ENCODE results near the gene CST9L. TPM values are rescaled to one million over a fixed set of nuclear protein-coding genes. Genes with fewer than 3 reads are reported as not detected.

The CST9L gene
- total and polyA plus RNA-seq, 4 experiments from 2014 or later: not detected

- H3K9me3 Mint-ChIP-seq: peaks cover 0 to 2% (median 0%) of the 10 kb centered on the region in 8 donors
- peaks cover 5 to 7% of the 10 kb centered on the region in 2 donors for H3K27me3 Mint-ChIP-seq
- POLR2A ChIA-PET (ENCODE audit: partially characterized antibody): no interaction called here
Measured at GRCh38 chr20:23570178-23570760, 2.0 kb upstream of the CST9L start.

GRCh38 chr20:23569570-23569969 is 1.3 kb upstream of the CST9L start:
- POLR2A ChIA-PET (ENCODE audit: partially characterized antibody): no interaction called here
- Mint-ChIP-seq H3K4me3 (no peak overlapping the region), H3K27me3 (peaks cover 3 to 7% of the 10 kb centered on the region in 2 donors), H3K9me3 (peaks cover 0 to 5% (median 0%) of the 10 kb centered on the region in 8 donors), H3K4me1 (no peaks in the 10 kb centered on the region), H3K27ac (no peak overlapping the region), H3K36me3 (no peaks in the 10 kb centered on the region)
- no peaks in the 10 kb centered on the region for H3K9me3 ChIP-seq (ENCODE audit: control insufficient read depth in 1 of 2, low read length in 2 of 2)
- no peaks in the 10 kb centered on the region for H3K36me3 ChIP-seq (ENCODE audit: insufficient read depth, low read length)
- DNase-seq: no peak
- no peaks in the 10 kb centered on the region for H3K4me1 ChIP-seq (ENCODE audit: insufficient read depth, low read length)
- no peak overlapping the region for H3K27ac ChIP-seq (ENCODE audit: low read depth, low read length)
- H3K4me3 ChIP-seq (ENCODE audit: low read length in 2 of 2): no peak overlapping the region
- H3K27me3 ChIP-seq (ENCODE audit: insufficient read depth, low read length): no peaks in the 10 kb centered on the region
- CTCF ChIA-PET (ENCODE audit: partially characterized antibody): no interaction called here
- intact Hi-C loops (cut with micrococcal nuclease): no loop called here

More at GRCh38 chr20:23570178-23570760, 2.0 kb upstream of the CST9L start:
- no peaks in the 10 kb centered on the region for H3K9me3 ChIP-seq (ENCODE audit: control insufficient read depth in 1 of 2, low read length in 2 of 2)
- no peak overlapping the region for H3K4me3 ChIP-seq (ENCODE audit: low read length in 2 of 2)
- DNase-seq: no peak
- H3K27ac ChIP-seq (ENCODE audit: low read depth, low read length): no peak overlapping the region
- H3K27me3 ChIP-seq (ENCODE audit: insufficient read depth, low read length): no peaks in the 10 kb centered on the region
- Mint-ChIP-seq H3K4me3 (no peak overlapping the region), H3K36me3 (no peaks in the 10 kb centered on the region), H3K27ac (no peak overlapping the region), H3K4me1 (no peaks in the 10 kb centered on the region)
- CTCF ChIA-PET (ENCODE audit: partially characterized antibody): no interaction called here
- H3K36me3 ChIP-seq (ENCODE audit: insufficient read depth, low read length): no peaks in the 10 kb centered on the region
- intact Hi-C loops (cut with micrococcal nuclease): no loop called here
- no peaks in the 10 kb centered on the region for H3K4me1 ChIP-seq (ENCODE audit: insufficient read depth, low read length)

GRCh38 chr20:23568971-23569330 is 667 bp upstream of the CST9L start:
- no peak overlapping the region for H3K27ac ChIP-seq (ENCODE audit: low read depth, low read length)
- ChIA-PET POLR2A (ENCODE audit: partially characterized antibody) (no interaction called here), CTCF (ENCODE audit: partially characterized antibody) (no interaction called here)
- intact Hi-C loops (cut with micrococcal nuclease): no loop called here
- no peak overlapping the region for H3K4me3 Mint-ChIP-seq
- H3K27ac Mint-ChIP-seq: no peak overlapping the region
- H3K4me1 ChIP-seq (ENCODE audit: insufficient read depth, low read length): no peaks in the 10 kb centered on the region
- H3K9me3 Mint-ChIP-seq: peaks cover 0 to 4% (median 1%) of the 10 kb centered on the region in 8 donors
- H3K36me3 ChIP-seq (ENCODE audit: insufficient read depth, low read length): no peaks in the 10 kb centered on the region
- no peaks in the 10 kb centered on the region for H3K9me3 ChIP-seq (ENCODE audit: control insufficient read depth in 1 of 2, low read length in 2 of 2)
- H3K4me1 Mint-ChIP-seq: no peaks in the 10 kb centered on the region
- no peaks in the 10 kb centered on the region for H3K36me3 Mint-ChIP-seq
- DNase-seq: no peak
- H3K4me3 ChIP-seq (ENCODE audit: low read length in 2 of 2): no peak overlapping the region
- H3K27me3 ChIP-seq (ENCODE audit: insufficient read depth, low read length): no peaks in the 10 kb centered on the region
- peaks cover 3 to 7% of the 10 kb centered on the region in 2 donors for H3K27me3 Mint-ChIP-seq

GRCh38 chr20:23566199-23566932 is 1.9 kb downstream of the CST9L start:
- DNase-seq: no peak
- H3K27ac Mint-ChIP-seq: no peak overlapping the region
- no peaks in the 10 kb centered on the region for H3K9me3 ChIP-seq (ENCODE audit: control insufficient read depth in 1 of 2, low read length in 2 of 2)
- no peaks in the 10 kb centered on the region for H3K4me1 Mint-ChIP-seq
- ChIA-PET CTCF (ENCODE audit: partially characterized antibody) (no interaction called here), POLR2A (ENCODE audit: partially characterized antibody) (no interaction called here)
- H3K36me3 ChIP-seq (ENCODE audit: insufficient read depth, low read length): no peaks in the 10 kb centered on the region
- no peaks in the 10 kb centered on the region for H3K36me3 Mint-ChIP-seq
- no peak overlapping the region for H3K27ac ChIP-seq (ENCODE audit: low read depth, low read length)
- intact Hi-C loops (cut with micrococcal nuclease): no loop called here
- H3K4me3 Mint-ChIP-seq: no peak overlapping the region
- H3K4me1 ChIP-seq (ENCODE audit: insufficient read depth, low read length): no peaks in the 10 kb centered on the region
- no peak overlapping the region for H3K4me3 ChIP-seq (ENCODE audit: low read length in 2 of 2)
- H3K27me3 ChIP-seq (ENCODE audit: insufficient read depth, low read length): no peaks in the 10 kb centered on the region
- H3K27me3 Mint-ChIP-seq: peaks cover 4 to 7% of the 10 kb centered on the region in 2 donors
- H3K9me3 Mint-ChIP-seq: peaks cover 0 to 28% (median 19%) of the 10 kb centered on the region in 8 donors

- Histone ChIP-seq H3K9me3 (ENCODE audit: control insufficient read depth in 1 of 2, low read length in 2 of 2) (no peaks in the 10 kb centered on the region), H3K36me3 (ENCODE audit: insufficient read depth, low read length) (no peaks in the 10 kb centered on the region), H3K27me3 (ENCODE audit: insufficient read depth, low read length) (no peaks in the 10 kb centered on the region), H3K4me3 (ENCODE audit: low read length in 2 of 2) (no peak overlapping the region), H3K4me1 (ENCODE audit: insufficient read depth, low read length) (no peaks in the 10 kb centered on the region), H3K27ac (ENCODE audit: low read depth, low read length) (no peak overlapping the region)
- intact Hi-C loops (cut with micrococcal nuclease): no loop called here
- CTCF ChIA-PET (ENCODE audit: partially characterized antibody): no interaction called here
- no peak for DNase-seq
- H3K27ac Mint-ChIP-seq: no peak overlapping the region
- H3K9me3 Mint-ChIP-seq: peaks cover 0 to 35% (median 23%) of the 10 kb centered on the region in 8 donors
- H3K4me3 Mint-ChIP-seq: no peak overlapping the region
- H3K4me1 Mint-ChIP-seq: no peaks in the 10 kb centered on the region
- H3K27me3 Mint-ChIP-seq: peaks cover 4 to 7% of the 10 kb centered on the region in 2 donors
- POLR2A ChIA-PET (ENCODE audit: partially characterized antibody): no interaction called here
- H3K36me3 Mint-ChIP-seq: no peaks in the 10 kb centered on the region
Measured at GRCh38 chr20:23565503-23566045, 2.7 kb downstream of the CST9L start.

- Histone ChIP-seq H3K27me3 (ENCODE audit: insufficient read depth, low read length) (no peaks in the 10 kb centered on the region), H3K4me3 (ENCODE audit: low read length in 2 of 2) (no peak overlapping the region), H3K9me3 (ENCODE audit: control insufficient read depth in 1 of 2, low read length in 2 of 2) (no peaks in the 10 kb centered on the region), H3K27ac (ENCODE audit: low read depth, low read length) (no peak overlapping the region), H3K36me3 (ENCODE audit: insufficient read depth, low read length) (no peaks in the 10 kb centered on the region), H3K4me1 (ENCODE audit: insufficient read depth, low read length) (no peaks in the 10 kb centered on the region)
- intact Hi-C loops (cut with micrococcal nuclease): no loop called here
- CTCF ChIA-PET (ENCODE audit: partially characterized antibody): no interaction called here
- peaks cover 0 to 39% (median 27%) of the 10 kb centered on the region in 8 donors for H3K9me3 Mint-ChIP-seq
- no peak for DNase-seq
- no peak overlapping the region for H3K4me3 Mint-ChIP-seq
- no peaks in the 10 kb centered on the region for H3K36me3 Mint-ChIP-seq
- H3K4me1 Mint-ChIP-seq: no peaks in the 10 kb centered on the region
- POLR2A ChIA-PET (ENCODE audit: partially characterized antibody): no interaction called here
- H3K27me3 Mint-ChIP-seq: peaks cover 4 to 9% of the 10 kb centered on the region in 2 donors
- H3K27ac Mint-ChIP-seq: no peak overlapping the region
Measured at GRCh38 chr20:23564927-23565326, 3.4 kb downstream of the CST9L start.

- no peak overlapping the region for H3K27ac ChIP-seq (ENCODE audit: low read depth, low read length)
- no peak overlapping the region for H3K4me3 Mint-ChIP-seq
- H3K27me3 ChIP-seq (ENCODE audit: insufficient read depth, low read length): no peaks in the 10 kb centered on the region
- no peaks in the 10 kb centered on the region for H3K36me3 Mint-ChIP-seq
- ChIA-PET POLR2A (ENCODE audit: partially characterized antibody) (no interaction called here), CTCF (ENCODE audit: partially characterized antibody) (no interaction called here)
- H3K9me3 ChIP-seq (ENCODE audit: control insufficient read depth in 1 of 2, low read length in 2 of 2): no peaks in the 10 kb centered on the region
- H3K4me1 ChIP-seq (ENCODE audit: insufficient read depth, low read length): no peaks in the 10 kb centered on the region
- peaks cover 1 to 9% of the 10 kb centered on the region in 2 donors for H3K27me3 Mint-ChIP-seq
- no peaks in the 10 kb centered on the region for H3K36me3 ChIP-seq (ENCODE audit: insufficient read depth, low read length)
- no peak overlapping the region for H3K4me3 ChIP-seq (ENCODE audit: low read length in 2 of 2)
- no peak overlapping the region for H3K27ac Mint-ChIP-seq
- intact Hi-C loops (cut with micrococcal nuclease): no loop called here
- H3K9me3 Mint-ChIP-seq: peaks cover 0 to 43% (median 30%) of the 10 kb centered on the region in 8 donors
- no peaks in the 10 kb centered on the region for H3K4me1 Mint-ChIP-seq
- no peak for DNase-seq
Measured at GRCh38 chr20:23562721-23563342, 5.5 kb downstream of the CST9L start.
